Measurements from ENCODE around the gene USP8.

USP8 gene

GRCh38 chr15:50531766-50532165, 107.6 kb downstream of the USP8 start:
- H3K4me3 ChIP-seq (ENCODE audit: low read depth, low read length): no peak overlapping the region

- no peak overlapping the region for H3K4me3 ChIP-seq (ENCODE audit: low read depth, low read length)
These were observed 118.6 kb downstream of the USP8 start for GRCh38 chr15:50542887-50543210.

GRCh38 chr15:50543556-50543955, 119.4 kb downstream of the USP8 start:
- no peak overlapping the region for H3K4me3 ChIP-seq (ENCODE audit: low read depth, low read length)

- H3K4me3 ChIP-seq (ENCODE audit: low read depth, low read length): no peak overlapping the region
These were observed 120.2 kb downstream of the USP8 start for GRCh38 chr15:50544368-50544767.

GRCh38 chr15:50546566-50546965, 122.4 kb downstream of the USP8 start, which contains the start of gene USP50:
Gene USP50, minus strand, starts transcription at chr15:50546666. Its CDS starts 141 bp downstream, at chr15:50546525.
- no peak within 1 kb of the TSS for H3K4me3 ChIP-seq (ENCODE audit: low read depth, low read length)

- H3K4me3 ChIP-seq (ENCODE audit: low read depth, low read length): no peak overlapping the region
These were observed 125.1 kb downstream of the USP8 start for GRCh38 chr15:50549326-50549725.

- H3K4me3 ChIP-seq (ENCODE audit: low read depth, low read length): no peak overlapping the region
These were observed 128.0 kb downstream of the USP8 start for GRCh38 chr15:50552238-50552637.

GRCh38 chr15:50556642-50557371, 132.6 kb downstream of the USP8 start:
- no peak overlapping the region for H3K4me3 ChIP-seq (ENCODE audit: low read depth, low read length)

- no peak overlapping the region for H3K4me3 ChIP-seq (ENCODE audit: low read depth, low read length)
These were observed 133.8 kb downstream of the USP8 start for GRCh38 chr15:50558012-50558411.

GRCh38 chr15:50562735-50563640, 138.8 kb downstream of the USP8 start:
- no peak overlapping the region for H3K4me3 ChIP-seq (ENCODE audit: low read depth, low read length)

- no peak overlapping the region for H3K4me3 ChIP-seq (ENCODE audit: low read depth, low read length)
These were observed 139.6 kb downstream of the USP8 start for GRCh38 chr15:50563756-50564155.
